Measurements from ENCODE around the gene ALDH1B1. TPM values are rescaled to one million over a fixed set of nuclear protein-coding genes. Genes with fewer than 3 reads are reported as not detected.

ALDH1B1 gene
- total RNA-seq, 1 experiment from 2014 or later, result 46.6 TPM

DNA sequence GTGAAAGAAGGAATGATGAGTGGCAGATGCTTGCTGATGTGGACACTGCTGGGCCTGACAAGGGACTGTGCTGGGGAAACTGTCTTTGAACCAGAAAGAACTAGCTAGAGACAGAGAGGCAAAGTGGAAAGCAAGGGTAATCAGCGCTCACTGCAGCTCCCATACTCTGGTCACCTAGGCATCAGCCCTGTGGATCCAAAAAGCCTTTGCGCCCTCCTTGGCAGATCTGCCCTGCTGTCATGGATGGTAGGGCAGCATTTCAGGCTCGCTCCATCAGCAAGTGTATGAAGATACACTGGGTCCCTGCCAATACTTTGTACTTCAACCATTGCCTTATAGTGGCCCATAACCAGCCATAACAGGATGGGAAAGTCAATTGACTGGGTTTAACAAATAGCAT is 6.6 kb upstream of the ALDH1B1 start:
- no peaks in the 10 kb centered on the region for H3K27me3 ChIP-seq (ENCODE audit: insufficient read depth, low read length)
- RAD21 ChIA-PET (ENCODE audit: low non-redundant PET in 1 of 2, low total read pairs in 2 of 2, uncharacterized antibody in 2 of 2, unreplicated experiment in 2 of 2), result no interaction called here
- H3K9me2 ChIP-seq (ENCODE audit: insufficient read depth), result no peaks in the 10 kb centered on the region
- intact Hi-C loops (cut with micrococcal nuclease), result no loop called here
- POLR2A ChIA-PET, result no interaction called here
- H3K79me2 ChIP-seq (ENCODE audit: insufficient read depth, low read length), result no peaks in the 10 kb centered on the region
- no peaks in the 10 kb centered on the region; a peak in 1 of 4 replicates for H3K4me1 ChIP-seq (ENCODE audit: control insufficient read depth in 1 of 2, insufficient read depth in 2 of 2, low read length in 2 of 2)
- no peak overlapping the region for H3K27ac ChIP-seq (ENCODE audit: low read depth, low read length)
- no peak overlapping the region for H3K4me3 ChIP-seq (replicated peaks in 1 of 2; ENCODE audit: low read depth in 1 of 2, low read length in 2 of 2)
- H3K36me3 ChIP-seq (ENCODE audit: control insufficient read depth in 1 of 2, insufficient read depth in 2 of 2, low read length in 2 of 2), result no peaks in the 10 kb centered on the region
- H2AFZ ChIP-seq (ENCODE audit: low read depth, low read length, poor library complexity, severe bottlenecking), result no peak overlapping the region
- peaks cover 4 to 5% of the 10 kb centered on the region in 2 experiments; a peak in 1 of 4 replicates for H3K9me3 ChIP-seq (ENCODE audit: control insufficient read depth in 1 of 2, insufficient read depth in 1 of 2, low read depth in 1 of 2, low read length in 2 of 2)
- no peak overlapping the region for H3K4me2 ChIP-seq (ENCODE audit: low read length)
- no peaks in the 10 kb centered on the region for H4K20me1 ChIP-seq (ENCODE audit: insufficient read depth)
- DNase-seq (ENCODE audit: low read depth, low spot score), result no peak
- TF ChIP-seq POLR2A (IDR thresholded peaks at IDR 0.05; ENCODE audit: borderline replicate concordance, extremely low read depth, insufficient read depth, insufficient read length) (no peak), CBX3 (IDR thresholded peaks at IDR 0.05; ENCODE audit: low read depth) (no peak), EZH2 (IDR thresholded peaks at IDR 0.05) (no peak), EZH2phosphoT487 (IDR thresholded peaks at IDR 0.05; ENCODE audit: borderline replicate concordance) (no peak), POLR2AphosphoS5 (IDR thresholded peaks at IDR 0.05; ENCODE audit: low read depth, low read length) (no peak), FOSL1 (IDR thresholded peaks at IDR 0.05; ENCODE audit: low read depth) (no peak), SRF (IDR thresholded peaks at IDR 0.05; ENCODE audit: low read depth) (no peak), ZFX (IDR thresholded peaks at IDR 0.05) (no peak), TCF7L2 (IDR thresholded peaks at IDR 0.05; ENCODE audit: borderline replicate concordance, extremely low read depth, insufficient read depth, insufficient read length) (no peak), EGR1 (IDR thresholded peaks at IDR 0.05; ENCODE audit: low read depth) (no peak), JUND (IDR thresholded peaks at IDR 0.05) (no peak), SP1 (IDR thresholded peaks at IDR 0.05; ENCODE audit: low read depth) (no peak), CEBPB (IDR thresholded peaks at IDR 0.05; ENCODE audit: low read depth) (no peak), ELF1 (IDR thresholded peaks at IDR 0.05; ENCODE audit: borderline replicate concordance, low read depth) (no peak), ZNF274 (IDR thresholded peaks at IDR 0.05; ENCODE audit: low read depth, low read length) (no peak), SIN3A (IDR thresholded peaks at IDR 0.05; ENCODE audit: low read depth) (no peak)
- TF ChIP-seq, protein P1, sequence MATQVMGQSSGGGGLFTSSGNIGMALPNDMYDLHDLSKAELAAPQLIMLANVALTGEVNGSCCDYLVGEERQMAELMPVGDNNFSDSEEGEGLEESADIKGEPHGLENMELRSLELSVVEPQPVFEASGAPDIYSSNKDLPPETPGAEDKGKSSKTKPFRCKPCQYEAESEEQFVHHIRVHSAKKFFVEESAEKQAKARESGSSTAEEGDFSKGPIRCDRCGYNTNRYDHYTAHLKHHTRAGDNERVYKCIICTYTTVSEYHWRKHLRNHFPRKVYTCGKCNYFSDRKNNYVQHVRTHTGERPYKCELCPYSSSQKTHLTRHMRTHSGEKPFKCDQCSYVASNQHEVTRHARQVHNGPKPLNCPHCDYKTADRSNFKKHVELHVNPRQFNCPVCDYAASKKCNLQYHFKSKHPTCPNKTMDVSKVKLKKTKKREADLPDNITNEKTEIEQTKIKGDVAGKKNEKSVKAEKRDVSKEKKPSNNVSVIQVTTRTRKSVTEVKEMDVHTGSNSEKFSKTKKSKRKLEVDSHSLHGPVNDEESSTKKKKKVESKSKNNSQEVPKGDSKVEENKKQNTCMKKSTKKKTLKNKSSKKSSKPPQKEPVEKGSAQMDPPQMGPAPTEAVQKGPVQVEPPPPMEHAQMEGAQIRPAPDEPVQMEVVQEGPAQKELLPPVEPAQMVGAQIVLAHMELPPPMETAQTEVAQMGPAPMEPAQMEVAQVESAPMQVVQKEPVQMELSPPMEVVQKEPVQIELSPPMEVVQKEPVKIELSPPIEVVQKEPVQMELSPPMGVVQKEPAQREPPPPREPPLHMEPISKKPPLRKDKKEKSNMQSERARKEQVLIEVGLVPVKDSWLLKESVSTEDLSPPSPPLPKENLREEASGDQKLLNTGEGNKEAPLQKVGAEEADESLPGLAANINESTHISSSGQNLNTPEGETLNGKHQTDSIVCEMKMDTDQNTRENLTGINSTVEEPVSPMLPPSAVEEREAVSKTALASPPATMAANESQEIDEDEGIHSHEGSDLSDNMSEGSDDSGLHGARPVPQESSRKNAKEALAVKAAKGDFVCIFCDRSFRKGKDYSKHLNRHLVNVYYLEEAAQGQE (IDR thresholded peaks at IDR 0.05; ENCODE audit: low read depth), result no peak
- TF ChIP-seq, protein P2, sequence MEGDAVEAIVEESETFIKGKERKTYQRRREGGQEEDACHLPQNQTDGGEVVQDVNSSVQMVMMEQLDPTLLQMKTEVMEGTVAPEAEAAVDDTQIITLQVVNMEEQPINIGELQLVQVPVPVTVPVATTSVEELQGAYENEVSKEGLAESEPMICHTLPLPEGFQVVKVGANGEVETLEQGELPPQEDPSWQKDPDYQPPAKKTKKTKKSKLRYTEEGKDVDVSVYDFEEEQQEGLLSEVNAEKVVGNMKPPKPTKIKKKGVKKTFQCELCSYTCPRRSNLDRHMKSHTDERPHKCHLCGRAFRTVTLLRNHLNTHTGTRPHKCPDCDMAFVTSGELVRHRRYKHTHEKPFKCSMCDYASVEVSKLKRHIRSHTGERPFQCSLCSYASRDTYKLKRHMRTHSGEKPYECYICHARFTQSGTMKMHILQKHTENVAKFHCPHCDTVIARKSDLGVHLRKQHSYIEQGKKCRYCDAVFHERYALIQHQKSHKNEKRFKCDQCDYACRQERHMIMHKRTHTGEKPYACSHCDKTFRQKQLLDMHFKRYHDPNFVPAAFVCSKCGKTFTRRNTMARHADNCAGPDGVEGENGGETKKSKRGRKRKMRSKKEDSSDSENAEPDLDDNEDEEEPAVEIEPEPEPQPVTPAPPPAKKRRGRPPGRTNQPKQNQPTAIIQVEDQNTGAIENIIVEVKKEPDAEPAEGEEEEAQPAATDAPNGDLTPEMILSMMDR (IDR thresholded peaks at IDR 0.05 in 2 of 3, conservative IDR thresholded peaks at IDR 0.05 in 1 of 3; ENCODE audit: borderline replicate concordance in 1 of 3, insufficient read depth in 1 of 3, low read depth in 2 of 3, low read length in 2 of 3), result no peak
- TF ChIP-seq, protein P3, sequence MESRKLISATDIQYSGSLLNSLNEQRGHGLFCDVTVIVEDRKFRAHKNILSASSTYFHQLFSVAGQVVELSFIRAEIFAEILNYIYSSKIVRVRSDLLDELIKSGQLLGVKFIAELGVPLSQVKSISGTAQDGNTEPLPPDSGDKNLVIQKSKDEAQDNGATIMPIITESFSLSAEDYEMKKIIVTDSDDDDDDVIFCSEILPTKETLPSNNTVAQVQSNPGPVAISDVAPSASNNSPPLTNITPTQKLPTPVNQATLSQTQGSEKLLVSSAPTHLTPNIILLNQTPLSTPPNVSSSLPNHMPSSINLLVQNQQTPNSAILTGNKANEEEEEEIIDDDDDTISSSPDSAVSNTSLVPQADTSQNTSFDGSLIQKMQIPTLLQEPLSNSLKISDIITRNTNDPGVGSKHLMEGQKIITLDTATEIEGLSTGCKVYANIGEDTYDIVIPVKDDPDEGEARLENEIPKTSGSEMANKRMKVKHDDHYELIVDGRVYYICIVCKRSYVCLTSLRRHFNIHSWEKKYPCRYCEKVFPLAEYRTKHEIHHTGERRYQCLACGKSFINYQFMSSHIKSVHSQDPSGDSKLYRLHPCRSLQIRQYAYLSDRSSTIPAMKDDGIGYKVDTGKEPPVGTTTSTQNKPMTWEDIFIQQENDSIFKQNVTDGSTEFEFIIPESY (IDR thresholded peaks at IDR 0.05; ENCODE audit: extremely low read depth, insufficient replicate concordance, low read length), result no peak
- TF ChIP-seq, protein P4, sequence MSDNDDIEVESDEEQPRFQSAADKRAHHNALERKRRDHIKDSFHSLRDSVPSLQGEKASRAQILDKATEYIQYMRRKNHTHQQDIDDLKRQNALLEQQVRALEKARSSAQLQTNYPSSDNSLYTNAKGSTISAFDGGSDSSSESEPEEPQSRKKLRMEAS (IDR thresholded peaks at IDR 0.05), result no peak
- H3K9ac ChIP-seq (ENCODE audit: low read length), result no peak overlapping the region
- ATAC-seq, result no peak
- CTCF ChIA-PET, result no interaction called here
- BruUV-seq (replicated peaks), result no TSS peak

Measured in HCT116 (cell line).